NT2/D1 (cell line): ENCODE measurements around the gene NSFL1C.

Source experiments
- YY1 ChIP-seq: IDR thresholded peaks from 2 replicates; pipeline ENCODE4 v1.6.1; 2011; ENCODE audit not compliant: insufficient read length, insufficient read depth
- ZNF274 ChIP-seq: IDR thresholded peaks from 2 replicates; pipeline ENCODE4 v1.6.1; 2011; ENCODE audit warnings: mild to moderate bottlenecking, low read depth, low read length

GRCh38 chr20:1449370-1449769 lies 17.3 kb downstream of the NSFL1C start:
- TF ChIP-seq YY1 (no peak), ZNF274 (no peak)
